Stimulated activated CD4-positive, alpha-beta T cell treated with anti-CD3 and anti-CD28 coated beads, Interleukin-4, amount 100 ng/mL, for 24 hours (primary cell): ENCODE results near the gene PSMB11.

Experiments used
- DNase-seq: peaks from one replicate; pipeline ENCODE4 v3.0.0-alpha.2; 2020

PSMB11 gene

GRCh38 chr14:23089498-23090253 lies 47.7 kb downstream of the PSMB11 start:
- DNase-seq, result no peak

GRCh38 chr14:23090254-23090636 lies 48.2 kb downstream of the PSMB11 start:
- DNase-seq, result no peak

- no peak for DNase-seq
Measured at GRCh38 chr14:23091294-23092225, 49.5 kb downstream of the PSMB11 start.

- DNase-seq, result no peak
Measured at GRCh38 chr14:23093104-23093503, 51.1 kb downstream of the PSMB11 start.

- no peak for DNase-seq
Measured at GRCh38 chr14:23093526-23093925, 51.5 kb downstream of the PSMB11 start.
